ENCODE results near the gene FBXO2. TPM values are rescaled to one million over a fixed set of nuclear protein-coding genes. Genes with fewer than 3 reads are reported as not detected.

The FBXO2 gene
- total and polyA plus RNA-seq, 2 of the 4 experiments (the other 2 are of a cell fraction) = 0.36 to 1.7 TPM

DNA sequence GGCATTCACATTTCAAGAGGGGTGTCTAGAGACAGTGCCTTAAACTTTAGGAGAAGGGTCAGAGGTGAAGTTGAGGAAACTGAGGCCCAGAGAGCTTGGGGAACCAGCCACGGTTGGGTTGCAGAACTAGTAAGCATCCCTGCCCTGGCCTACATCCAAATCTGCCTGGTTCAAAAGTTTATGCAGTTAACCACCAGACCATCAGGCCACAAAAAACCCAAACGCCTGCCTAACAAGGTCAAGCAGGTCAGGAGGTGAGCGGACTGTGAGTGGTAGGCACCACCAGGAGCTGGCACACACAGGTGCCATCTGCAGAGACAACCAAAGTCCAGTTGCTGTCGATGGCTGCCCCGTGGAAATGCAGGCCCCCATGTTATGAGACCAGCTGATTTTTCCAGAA, 51.2 kb downstream of the FBXO2 start:
- no peak overlapping the region for H3K23ac ChIP-seq (ENCODE audit: low read depth, low read length)
- no peak overlapping the region for H3K4ac ChIP-seq (ENCODE audit: low read depth, low read length)
- no peak overlapping the region for H3K4me2 ChIP-seq (ENCODE audit: low read depth, low read length)
- no peaks in the 10 kb centered on the region for H3K79me1 ChIP-seq (ENCODE audit: low read depth in 1 of 2, low read length in 2 of 2)
- H3K4me1 ChIP-seq (ENCODE audit: control insufficient read depth, insufficient read depth, low read length) = no peaks in the 10 kb centered on the region
- H3K36me3 ChIP-seq (ENCODE audit: control insufficient read depth, insufficient read depth, low read length) = no peaks in the 10 kb centered on the region
- no peak overlapping the region for H2AK5ac ChIP-seq (ENCODE audit: low read depth, low read length)
- no peak overlapping the region for H4K5ac ChIP-seq (ENCODE audit: low read depth, low read length)
- no peak overlapping the region for H2BK120ac ChIP-seq (ENCODE audit: low read depth, low read length)
- no peak overlapping the region for H3K56ac ChIP-seq (ENCODE audit: extremely low read depth, insufficient read depth, low read length)
- no peaks in the 10 kb centered on the region for H3K9me1 ChIP-seq (ENCODE audit: insufficient read depth, low read length)
- no CpG with 5 or more reads among the region's 5 CpGs for WGBS, 2 experiments (ENCODE audit: extremely low coverage in 2 of 2, insufficient read length in 1 of 2)
- H3K18ac ChIP-seq (ENCODE audit: low read depth, low read length) = no peak overlapping the region
- H4K20me1 ChIP-seq (ENCODE audit: insufficient read depth, low read length) = no peaks in the 10 kb centered on the region
- H2BK20ac ChIP-seq (ENCODE audit: low read depth, low read length) = no peak overlapping the region
- ChIA-PET CTCF (no interaction called here), POLR2A (ENCODE audit: unreplicated experiment) (no interaction called here)
- H3K27me3 ChIP-seq (ENCODE audit: control insufficient read depth, insufficient read depth, low read length) = peaks cover 6% of the 10 kb centered on the region
- ATAC-seq (ENCODE audit: low read depth) (no peak), DNase-seq (no peak)
- H3K4me3 ChIP-seq (ENCODE audit: insufficient read depth, low read depth, low read length) = no peak overlapping the region
- H2AFZ ChIP-seq (replicated peaks; ENCODE audit: low read length, poor library complexity) = no peak overlapping the region
- in situ Hi-C loops (cut with MboI; ENCODE audit: low sequenced_read_pairs) (no loop called here), intact Hi-C loops (cut with micrococcal nuclease) (no loop called here), dilution Hi-C loops (cut with HindIII; ENCODE audit: low sequenced_read_pairs, unreplicated experiment) (no loop called here)
- BruUV-seq (replicated peaks) = no TSS peak
- no peak overlapping the region for H3K14ac ChIP-seq (replicated peaks; ENCODE audit: low read depth, low read length)
- no peaks in the 10 kb centered on the region for H3K9me3 ChIP-seq (ENCODE audit: control insufficient read depth, insufficient read depth, low read length)
- H2AK9ac ChIP-seq (replicated peaks; ENCODE audit: low read depth, low read length, poor library complexity) = no peak overlapping the region
- no peak overlapping the region for H3K27ac ChIP-seq (ENCODE audit: insufficient read depth, low read length)
- TF ChIP-seq BHLHE40 (IDR thresholded peaks at IDR 0.05; ENCODE audit: low read depth, low read length) (no peak), CHD1 (IDR thresholded peaks at IDR 0.05; ENCODE audit: low read depth, low read length) (no peak), FOS (IDR thresholded peaks at IDR 0.05; ENCODE audit: low read depth, low read length) (no peak), MAFK (IDR thresholded peaks at IDR 0.05; ENCODE audit: low read depth, low read length) (no peak), POLR2A (IDR thresholded peaks at IDR 0.05; ENCODE audit: low read depth, low read length) (no peak), SMC3 (IDR thresholded peaks at IDR 0.05; ENCODE audit: low read depth, low read length) (no peak), RCOR1 (IDR thresholded peaks at IDR 0.05; ENCODE audit: insufficient replicate concordance, low read length) (no peak), RFX5 (IDR thresholded peaks at IDR 0.05; ENCODE audit: low read depth, low read length) (no peak), RAD21 (IDR thresholded peaks at IDR 0.05; ENCODE audit: low read length) (no peak), CEBPB (IDR thresholded peaks at IDR 0.05; ENCODE audit: low read depth, low read length) (no peak), NFE2L2 (IDR thresholded peaks at IDR 0.05; ENCODE audit: low read depth, low read length) (no peak), MAZ (IDR thresholded peaks at IDR 0.05; ENCODE audit: borderline replicate concordance, low read depth, low read length) (no peak), MXI1 (IDR thresholded peaks at IDR 0.05; ENCODE audit: borderline replicate concordance, low read depth, low read length) (no peak)
- TF ChIP-seq, protein P1, sequence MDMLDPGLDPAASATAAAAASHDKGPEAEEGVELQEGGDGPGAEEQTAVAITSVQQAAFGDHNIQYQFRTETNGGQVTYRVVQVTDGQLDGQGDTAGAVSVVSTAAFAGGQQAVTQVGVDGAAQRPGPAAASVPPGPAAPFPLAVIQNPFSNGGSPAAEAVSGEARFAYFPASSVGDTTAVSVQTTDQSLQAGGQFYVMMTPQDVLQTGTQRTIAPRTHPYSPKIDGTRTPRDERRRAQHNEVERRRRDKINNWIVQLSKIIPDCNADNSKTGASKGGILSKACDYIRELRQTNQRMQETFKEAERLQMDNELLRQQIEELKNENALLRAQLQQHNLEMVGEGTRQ (IDR thresholded peaks at IDR 0.05; ENCODE audit: low read depth, low read length) = no peak
- TF ChIP-seq, protein P2, sequence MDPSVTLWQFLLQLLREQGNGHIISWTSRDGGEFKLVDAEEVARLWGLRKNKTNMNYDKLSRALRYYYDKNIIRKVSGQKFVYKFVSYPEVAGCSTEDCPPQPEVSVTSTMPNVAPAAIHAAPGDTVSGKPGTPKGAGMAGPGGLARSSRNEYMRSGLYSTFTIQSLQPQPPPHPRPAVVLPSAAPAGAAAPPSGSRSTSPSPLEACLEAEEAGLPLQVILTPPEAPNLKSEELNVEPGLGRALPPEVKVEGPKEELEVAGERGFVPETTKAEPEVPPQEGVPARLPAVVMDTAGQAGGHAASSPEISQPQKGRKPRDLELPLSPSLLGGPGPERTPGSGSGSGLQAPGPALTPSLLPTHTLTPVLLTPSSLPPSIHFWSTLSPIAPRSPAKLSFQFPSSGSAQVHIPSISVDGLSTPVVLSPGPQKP (IDR thresholded peaks at IDR 0.05; ENCODE audit: borderline replicate concordance, low read depth, low read length) = no peak
- TF ChIP-seq, protein P3, sequence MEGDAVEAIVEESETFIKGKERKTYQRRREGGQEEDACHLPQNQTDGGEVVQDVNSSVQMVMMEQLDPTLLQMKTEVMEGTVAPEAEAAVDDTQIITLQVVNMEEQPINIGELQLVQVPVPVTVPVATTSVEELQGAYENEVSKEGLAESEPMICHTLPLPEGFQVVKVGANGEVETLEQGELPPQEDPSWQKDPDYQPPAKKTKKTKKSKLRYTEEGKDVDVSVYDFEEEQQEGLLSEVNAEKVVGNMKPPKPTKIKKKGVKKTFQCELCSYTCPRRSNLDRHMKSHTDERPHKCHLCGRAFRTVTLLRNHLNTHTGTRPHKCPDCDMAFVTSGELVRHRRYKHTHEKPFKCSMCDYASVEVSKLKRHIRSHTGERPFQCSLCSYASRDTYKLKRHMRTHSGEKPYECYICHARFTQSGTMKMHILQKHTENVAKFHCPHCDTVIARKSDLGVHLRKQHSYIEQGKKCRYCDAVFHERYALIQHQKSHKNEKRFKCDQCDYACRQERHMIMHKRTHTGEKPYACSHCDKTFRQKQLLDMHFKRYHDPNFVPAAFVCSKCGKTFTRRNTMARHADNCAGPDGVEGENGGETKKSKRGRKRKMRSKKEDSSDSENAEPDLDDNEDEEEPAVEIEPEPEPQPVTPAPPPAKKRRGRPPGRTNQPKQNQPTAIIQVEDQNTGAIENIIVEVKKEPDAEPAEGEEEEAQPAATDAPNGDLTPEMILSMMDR (conservative IDR thresholded peaks at IDR 0.05; ENCODE audit: low read depth, low read length) = no peak
- no peak overlapping the region for H4K91ac ChIP-seq (ENCODE audit: insufficient read depth, low read depth, low read length)
- H3K9ac ChIP-seq (ENCODE audit: low read depth, low read length) = no peak overlapping the region
- H2BK5ac ChIP-seq (ENCODE audit: low read depth, low read length, poor library complexity, severe bottlenecking) = no peak overlapping the region
- no peak overlapping the region for H2BK15ac ChIP-seq (ENCODE audit: low read depth, low read length)
- no peak overlapping the region for H4K8ac ChIP-seq (ENCODE audit: low read depth in 2 of 2, low read length in 2 of 2)

Data from IMR-90 (cell line).